IPS DF 4.7 (cell line): Measurements from ENCODE around the gene BBS4.
"Not testable (repeated sequence)": the region's sequence is repeated elsewhere in the genome, so short reads cannot be mapped to it uniquely, and the experiment has no call there.

Experiments
- DNase-seq: peaks from one replicate; pipeline ENCODE4 v3.0.0-alpha.2; 2013; ENCODE audit warnings: low spot score; ENCODE audit errors: extremely low read depth

BBS4 gene

GRCh38 chr15:72685925-72686794, at the start of gene BBS4, which contains the start of gene HIGD2B:
BBS4 (plus strand) TSS chr15:72686207; CDS start chr15:72686228, 21 bp downstream.
HIGD2B (minus strand) TSS chr15:72686182; CDS start chr15:72676374, 9,808 bp downstream.
- DNase-seq, result peak; percentile 81

- DNase-seq, result not testable (repeated sequence)
Observed at GRCh38 chr15:72636519-72637282, 49.3 kb upstream of the BBS4 start.

GRCh38 chr15:72639759-72640483, 46.1 kb upstream of the BBS4 start:
- not testable (repeated sequence) for DNase-seq

- DNase-seq, result not testable (repeated sequence)
Observed at GRCh38 chr15:72642271-72642670, 43.7 kb upstream of the BBS4 start.

GRCh38 chr15:72648631-72649253, 37.3 kb upstream of the BBS4 start:
- DNase-seq, result not testable (repeated sequence)

DNA sequence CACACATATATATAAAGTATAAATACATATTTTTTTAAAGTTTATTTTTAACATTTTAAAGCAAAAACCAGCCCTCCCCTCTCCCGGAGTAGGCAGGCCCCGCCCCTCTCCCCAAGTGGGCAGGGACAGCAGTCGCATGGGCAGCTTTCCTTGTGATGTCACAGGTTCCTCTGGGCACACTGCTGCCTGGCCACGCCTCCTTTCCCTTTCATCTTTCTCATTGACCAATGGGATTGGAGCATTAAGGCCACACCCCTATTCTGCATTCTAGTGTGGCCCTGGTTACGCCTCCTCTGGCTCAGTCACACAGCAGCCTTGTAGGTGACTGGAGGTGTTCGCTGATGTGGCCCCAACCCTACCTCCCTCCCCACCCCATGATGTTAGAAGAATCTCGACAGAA, 31.6 kb upstream of the BBS4 start, which contains the start of gene GOLGA6B:
Gene GOLGA6B (plus strand): TSS at position 301 of the 400 bp plus-strand sequence. CDS start 41 bp downstream, at position 342.
- not testable (repeated sequence) for DNase-seq

GRCh38 chr15:72656014-72656413, 30.0 kb upstream of the BBS4 start:
- DNase-seq, result not testable (repeated sequence)

GRCh38 chr15:72661081-72661480, 24.9 kb upstream of the BBS4 start:
- DNase-seq, result not testable (repeated sequence)

GRCh38 chr15:72663931-72664330, 22.1 kb upstream of the BBS4 start:
- not testable (repeated sequence) for DNase-seq

DNA sequence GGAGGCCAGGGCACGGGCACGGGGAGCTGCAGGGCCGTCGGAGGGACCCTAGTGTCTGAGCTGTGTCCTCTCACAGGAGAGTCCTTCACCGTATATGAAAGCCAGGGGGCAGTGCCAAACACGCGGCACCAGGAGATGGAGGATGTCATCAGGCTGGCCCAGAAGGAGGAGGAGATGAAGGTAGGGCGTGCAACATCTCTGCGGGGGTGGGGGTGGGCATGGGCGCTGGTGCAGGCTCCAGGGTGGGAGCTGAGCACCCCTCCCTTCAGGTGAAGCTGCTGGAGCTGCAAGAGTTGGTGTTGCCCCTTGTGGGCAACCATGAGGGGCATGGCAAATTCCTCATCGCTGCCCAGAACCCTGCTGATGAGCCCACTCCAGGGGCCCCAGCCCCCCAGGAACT, 20.3 kb upstream of the BBS4 start:
- DNase-seq, result not testable (repeated sequence)

DNA sequence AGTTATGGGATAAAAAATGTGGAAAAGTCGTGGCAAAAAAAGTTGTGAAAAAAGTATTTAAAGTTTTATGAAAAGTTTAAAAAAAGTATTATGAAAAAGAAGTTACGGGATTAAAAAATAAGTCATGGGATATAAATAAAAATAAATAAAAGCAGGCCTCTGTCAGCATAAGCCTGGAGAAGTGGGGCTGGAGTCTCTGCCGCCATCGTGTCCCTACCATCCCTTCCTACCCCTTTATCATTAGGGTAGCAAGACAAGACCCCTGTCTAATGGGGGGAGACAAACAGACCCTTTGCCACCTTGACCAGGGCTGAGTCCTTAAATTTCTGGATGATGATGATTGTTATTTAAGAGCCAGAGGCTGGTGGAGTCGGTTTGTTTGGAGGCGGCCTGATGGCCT, 16.2 kb upstream of the BBS4 start:
- not testable (repeated sequence) for DNase-seq

GRCh38 chr15:72670656-72671352, 15.2 kb upstream of the BBS4 start:
- DNase-seq, result peak; percentile 72

DNA sequence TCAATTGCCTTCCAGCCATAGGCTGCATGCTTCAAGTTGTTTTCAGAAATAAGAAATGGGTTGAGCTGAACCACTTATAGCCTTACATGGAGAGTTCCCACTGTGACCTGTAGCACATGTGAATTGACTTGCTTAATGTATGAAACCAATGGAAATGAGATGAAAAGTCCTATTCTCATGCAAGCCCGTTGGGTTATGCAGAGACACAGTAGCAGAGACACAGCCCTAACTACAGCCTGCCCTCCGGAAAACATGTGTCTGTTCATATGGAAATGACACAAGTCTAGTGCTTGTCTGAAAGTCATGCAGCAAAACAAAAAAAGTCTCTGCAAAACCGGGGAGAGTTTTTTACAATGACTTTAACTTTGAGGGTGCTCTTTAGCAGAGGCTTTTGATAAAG, 14.5 kb upstream of the BBS4 start:
- DNase-seq, result no peak

- DNase-seq, result no peak
Observed at GRCh38 chr15:72676838-72677237, 9.2 kb upstream of the BBS4 start.

- DNase-seq, result no peak
Observed at GRCh38 chr15:72680931-72681330, 5.1 kb upstream of the BBS4 start.

GRCh38 chr15:72682772-72683171, 3.2 kb upstream of the BBS4 start:
- DNase-seq, result no peak

DNA sequence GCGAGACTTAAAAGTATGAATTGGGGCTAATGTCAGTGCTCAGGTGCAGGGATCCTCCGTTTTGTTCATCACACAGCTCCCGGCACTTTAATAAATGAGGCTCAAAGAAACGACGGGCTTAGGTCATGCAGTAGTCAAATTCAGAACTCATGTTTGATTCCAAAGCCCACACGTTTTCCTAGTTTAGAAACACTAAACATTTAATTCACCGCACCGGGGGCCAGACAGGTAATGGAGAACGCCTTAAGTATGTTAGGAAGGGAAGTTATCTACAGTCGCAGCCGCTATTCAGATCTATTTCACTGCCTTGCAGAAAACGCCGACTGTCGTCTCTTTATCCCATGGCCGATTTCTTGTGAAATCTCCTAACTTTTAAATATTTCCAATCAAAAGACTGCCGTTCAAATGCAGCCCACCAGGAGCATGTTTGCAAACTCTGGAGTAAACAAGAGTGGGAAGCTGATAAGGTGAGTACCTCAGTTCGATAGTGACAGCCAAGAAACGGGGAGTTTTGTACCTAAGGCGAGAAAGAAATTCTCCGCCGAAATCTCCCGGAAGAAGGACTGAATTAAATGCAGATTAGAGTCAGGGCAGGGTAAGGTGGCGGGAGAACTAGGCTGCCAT, 594 bp upstream of the BBS4 start:
- DNase-seq, result no peak

DNA sequence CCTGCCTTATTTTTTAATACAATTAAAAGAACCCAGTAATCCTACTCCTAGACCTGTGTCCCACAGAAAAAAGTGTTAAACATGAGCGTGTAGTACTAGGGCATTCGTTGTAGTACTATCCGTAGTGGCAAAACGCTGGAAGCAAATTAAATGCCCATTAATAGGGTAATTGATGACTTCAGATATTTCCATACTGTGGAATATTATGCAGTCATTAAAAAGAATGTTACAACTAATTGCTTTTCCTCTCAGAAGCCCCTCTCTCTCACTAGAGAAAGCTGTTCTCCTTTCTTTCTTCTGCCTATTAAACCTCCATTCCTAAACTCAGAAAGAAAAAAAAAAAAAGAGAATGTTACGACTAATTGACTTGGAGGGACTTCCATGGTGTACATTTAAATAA, 2.7 kb downstream of the BBS4 start:
- DNase-seq, result no peak

DNA sequence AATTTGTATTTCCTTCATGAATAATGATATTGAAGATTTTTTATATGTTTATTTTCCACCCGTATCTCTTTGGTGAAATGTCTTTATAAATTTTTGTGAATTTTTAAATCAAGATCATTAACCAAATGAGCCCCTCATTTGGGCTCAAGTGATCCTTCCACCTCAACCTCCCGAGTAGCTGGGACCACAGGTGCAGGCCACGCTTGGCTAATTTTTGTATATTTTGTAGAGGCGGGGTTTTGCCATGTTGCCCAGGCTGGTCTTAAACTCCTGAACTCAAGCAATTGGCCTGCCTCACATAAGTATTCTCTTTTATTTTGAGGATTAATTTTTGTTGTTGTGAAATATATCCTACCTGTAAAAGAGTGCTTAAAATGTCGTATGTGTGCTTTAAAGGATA, 4.9 kb downstream of the BBS4 start:
- no peak for DNase-seq

DNA sequence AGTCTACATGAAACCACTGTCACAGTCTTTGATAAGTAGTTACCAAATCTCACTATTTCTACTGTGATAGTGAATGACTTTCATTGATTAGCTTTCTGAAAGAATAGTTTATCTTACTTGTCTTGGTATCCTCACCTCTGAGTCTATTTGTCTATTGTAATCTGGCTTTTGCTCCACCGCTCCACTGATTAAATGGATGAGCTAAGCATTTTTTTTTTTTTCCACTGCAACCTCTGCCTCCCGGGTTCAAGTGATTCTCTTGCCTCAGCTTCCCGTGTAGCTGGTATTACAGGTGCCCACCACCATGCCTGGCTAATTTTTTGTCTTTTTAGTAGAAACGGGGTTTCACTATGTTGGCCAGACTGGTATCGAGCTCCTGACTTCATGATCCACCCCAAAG, 12.9 kb downstream of the BBS4 start:
- DNase-seq, result no peak
